ENCODE data around the gene MLIP. TPM values are rescaled to one million over a fixed set of nuclear protein-coding genes. Genes with fewer than 3 reads are reported as not detected.

Gene MLIP
- total RNA-seq, 1 donor = not detected

- no peak for DNase-seq (ENCODE audit: low read depth)
- no peak overlapping the region for H3K4me3 ChIP-seq (ENCODE audit: low read depth, low read length)
- TF ChIP-seq, protein P1, sequence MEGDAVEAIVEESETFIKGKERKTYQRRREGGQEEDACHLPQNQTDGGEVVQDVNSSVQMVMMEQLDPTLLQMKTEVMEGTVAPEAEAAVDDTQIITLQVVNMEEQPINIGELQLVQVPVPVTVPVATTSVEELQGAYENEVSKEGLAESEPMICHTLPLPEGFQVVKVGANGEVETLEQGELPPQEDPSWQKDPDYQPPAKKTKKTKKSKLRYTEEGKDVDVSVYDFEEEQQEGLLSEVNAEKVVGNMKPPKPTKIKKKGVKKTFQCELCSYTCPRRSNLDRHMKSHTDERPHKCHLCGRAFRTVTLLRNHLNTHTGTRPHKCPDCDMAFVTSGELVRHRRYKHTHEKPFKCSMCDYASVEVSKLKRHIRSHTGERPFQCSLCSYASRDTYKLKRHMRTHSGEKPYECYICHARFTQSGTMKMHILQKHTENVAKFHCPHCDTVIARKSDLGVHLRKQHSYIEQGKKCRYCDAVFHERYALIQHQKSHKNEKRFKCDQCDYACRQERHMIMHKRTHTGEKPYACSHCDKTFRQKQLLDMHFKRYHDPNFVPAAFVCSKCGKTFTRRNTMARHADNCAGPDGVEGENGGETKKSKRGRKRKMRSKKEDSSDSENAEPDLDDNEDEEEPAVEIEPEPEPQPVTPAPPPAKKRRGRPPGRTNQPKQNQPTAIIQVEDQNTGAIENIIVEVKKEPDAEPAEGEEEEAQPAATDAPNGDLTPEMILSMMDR (IDR thresholded peaks at IDR 0.05; ENCODE audit: insufficient read depth, low read depth, low read length) = no peak
Observed at GRCh38 chr6:54085047-54085446, 26.2 kb upstream of the MLIP start.

DNA sequence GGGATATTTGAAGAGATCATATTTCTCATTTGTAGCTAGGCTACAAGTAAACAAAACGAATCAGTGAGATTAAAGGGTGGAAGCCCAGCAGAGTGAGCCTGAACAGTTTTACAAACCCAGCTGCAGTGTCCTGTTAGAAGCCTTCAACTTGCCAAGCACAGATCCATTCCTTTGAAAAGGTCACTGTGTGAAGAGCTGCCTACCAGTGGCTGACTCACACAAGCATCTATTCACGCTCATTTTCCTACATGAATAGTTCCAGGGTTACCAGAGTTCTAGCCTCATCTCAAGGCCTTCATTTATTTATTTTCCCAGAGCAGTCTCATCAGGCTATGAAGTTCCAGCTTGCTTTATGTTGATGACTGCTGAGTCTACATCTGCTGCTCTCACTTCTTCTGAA, 25.7 kb upstream of the MLIP start:
- DNase-seq (ENCODE audit: low read depth) = peak; percentile 12
- TF ChIP-seq, protein P1 (IDR thresholded peaks at IDR 0.05; ENCODE audit: insufficient read depth, low read depth, low read length) = no peak
- H3K4me3 ChIP-seq (ENCODE audit: low read depth, low read length) = no peak overlapping the region

DNA sequence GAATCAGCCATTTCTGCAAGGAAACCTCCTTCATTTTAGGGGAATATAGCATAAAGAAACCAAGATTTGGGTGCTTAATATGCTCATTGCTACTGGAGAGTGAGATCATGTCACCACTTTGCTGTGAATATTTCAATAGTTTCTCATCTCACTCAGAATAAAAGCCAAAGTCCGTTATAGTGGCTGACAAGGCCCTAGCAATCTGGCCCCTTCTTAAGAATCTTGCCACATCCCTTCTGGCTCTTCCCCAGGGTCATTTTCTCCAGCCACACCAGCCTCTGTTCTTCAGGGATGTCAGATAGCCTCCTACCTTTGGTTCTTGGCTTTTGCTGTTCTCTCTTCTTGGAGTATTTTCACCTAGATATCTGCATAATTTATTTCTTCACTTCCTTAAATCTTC, 24.8 kb upstream of the MLIP start:
- H3K4me3 ChIP-seq (ENCODE audit: low read depth, low read length) = no peak overlapping the region
- DNase-seq (ENCODE audit: low read depth) = no peak
- TF ChIP-seq, protein P1 (IDR thresholded peaks at IDR 0.05; ENCODE audit: insufficient read depth, low read depth, low read length) = no peak

DNA sequence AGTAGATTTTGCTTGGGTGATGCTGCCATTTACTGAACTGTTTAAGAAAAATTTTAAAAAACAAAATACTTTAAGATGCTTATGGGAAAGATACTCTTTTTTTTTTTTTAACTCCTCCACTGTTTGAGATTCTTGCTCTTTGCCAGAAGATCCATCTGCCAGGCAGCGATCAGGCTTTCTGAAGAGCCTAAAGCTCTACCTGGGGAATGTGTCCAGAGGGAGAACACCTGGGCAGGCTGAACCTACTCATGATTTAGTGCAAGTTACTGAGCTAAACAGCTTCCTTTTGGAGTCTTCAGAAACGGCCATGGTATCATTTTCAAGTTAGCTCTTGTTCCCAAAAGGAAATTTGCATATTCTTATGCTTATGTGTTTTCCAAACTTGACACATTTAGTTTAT, 23.5 kb upstream of the MLIP start:
- DNase-seq (ENCODE audit: low read depth) = no peak
- no peak overlapping the region for H3K4me3 ChIP-seq (ENCODE audit: low read depth, low read length)
- TF ChIP-seq, protein P1 (IDR thresholded peaks at IDR 0.05; ENCODE audit: insufficient read depth, low read depth, low read length) = no peak

GRCh38 chr6:54093326-54093948, 17.8 kb upstream of the MLIP start:
- H3K4me3 ChIP-seq (ENCODE audit: low read depth, low read length) = no peak overlapping the region
- TF ChIP-seq, protein P1 (IDR thresholded peaks at IDR 0.05; ENCODE audit: insufficient read depth, low read depth, low read length) = no peak
- DNase-seq (ENCODE audit: low read depth) = no peak

DNA sequence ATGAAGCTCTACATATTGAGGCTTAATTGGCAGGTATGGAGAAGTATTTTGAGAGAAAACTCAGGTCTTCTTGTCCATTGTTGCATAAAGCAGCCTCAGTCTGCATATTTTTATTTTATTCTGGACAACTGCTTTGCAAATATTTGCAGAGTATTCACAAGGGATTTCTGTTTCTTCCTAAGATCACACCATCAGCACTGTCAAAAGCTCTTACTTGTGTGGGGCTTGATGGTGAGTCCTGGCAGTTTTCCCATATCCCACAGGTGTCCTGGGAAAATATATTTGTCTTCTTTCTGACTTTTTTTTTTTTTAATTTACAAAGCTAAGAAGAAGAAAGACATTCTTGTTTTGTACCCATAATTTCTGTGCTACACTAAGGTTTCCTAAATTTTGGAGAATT, 16.9 kb upstream of the MLIP start:
- DNase-seq (ENCODE audit: low read depth) = no peak
- H3K4me3 ChIP-seq (ENCODE audit: low read depth, low read length) = no peak overlapping the region
- TF ChIP-seq, protein P1 (IDR thresholded peaks at IDR 0.05; ENCODE audit: insufficient read depth, low read depth, low read length) = no peak

DNA sequence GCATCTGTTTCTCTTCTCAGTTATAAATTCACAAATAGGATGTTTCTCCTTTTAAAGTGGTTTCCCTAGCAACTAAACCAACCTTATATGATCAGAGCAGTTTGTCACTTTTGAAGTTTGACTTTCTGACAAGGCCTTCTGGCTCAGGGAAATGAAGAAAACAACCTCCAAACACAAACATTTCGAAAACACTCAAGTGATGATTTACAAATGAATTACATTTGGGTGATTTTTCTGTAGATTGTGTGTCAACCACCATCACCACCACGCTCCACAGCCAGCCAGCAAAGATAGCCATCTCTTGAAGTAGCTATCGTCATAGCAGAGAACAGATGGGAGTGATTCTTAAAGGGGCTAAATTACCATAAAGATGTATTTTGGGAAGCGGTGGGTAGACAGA, 16.5 kb upstream of the MLIP start:
- H3K4me3 ChIP-seq (ENCODE audit: low read depth, low read length) = no peak overlapping the region
- no peak for DNase-seq (ENCODE audit: low read depth)
- TF ChIP-seq, protein P1 (IDR thresholded peaks at IDR 0.05; ENCODE audit: insufficient read depth, low read depth, low read length) = no peak
